AG04450 (cell line): Measurements from ENCODE around the gene SHISA5. TPM values are rescaled to one million over a fixed set of nuclear protein-coding genes. Genes with fewer than 3 reads are reported as not detected.

Source experiments
- CTCF ChIA-PET: fragments of 300-600, 350-600 bp; formaldehyde crosslinking; extraction: SDS; loops from one replicate; lab custom pipeline; 2022; ENCODE audit warnings: antibody characterized with exemption, inconsistent platforms; lab: Charles Lee
- POLR2A ChIA-PET: fragments of 350-600 bp; formaldehyde crosslinking; extraction: SDS; loops from one replicate; lab custom pipeline; 2021; ENCODE audit warnings: antibody characterized with exemption, inconsistent platforms; lab: Yijun Ruan, JAX
- DNase-seq: peaks from one replicate; pipeline ENCODE4 v3.0.0-alpha.2; 2011; ENCODE audit warnings: low read depth, low spot score
- H3K27ac ChIP-seq: one replicate; pipeline ENCODE4 v1.5.1; 2012; ENCODE audit warnings: low read depth, low read length, control low read depth
- H3K27me3 ChIP-seq: one replicate; pipeline ENCODE4 v1.6.0; 2012; ENCODE audit warnings: low read length; ENCODE audit not compliant: control insufficient read depth, insufficient read depth
- H3K4me3 ChIP-seq: 2 replicates; pipeline ENCODE4 v1.5.1; 2011; ENCODE audit warnings: mild to moderate bottlenecking, low read depth, low read length, control low read depth
- H3K9me3 ChIP-seq: 2 replicates; pipeline ENCODE4 v1.5.1; 2012; ENCODE audit warnings: low read length; ENCODE audit not compliant: control insufficient read depth, insufficient read depth
- polyA plus RNA-seq: library from polyadenylated mRNA; depleted of rRNA; stranded (reverse); fragments of >200 nt; gene quantifications from 2 replicates; pipeline ENCODE4 v1.2.3, GENCODE V29; 2011
- TF ChIP-seq, protein P1 (sequence below): IDR thresholded peaks from 2 replicates; pipeline ENCODE4 v1.5.1; 2011; ENCODE audit warnings: low read depth, low read length, control low read depth, inconsistent platforms

The SHISA5 gene
- polyA plus RNA-seq, 1 experiment, result 124 TPM

- Histone ChIP-seq H3K4me3 (peak overlapping the region; percentile 18), H3K27me3 (no peaks in the 10 kb centered on the region), H3K27ac (no peak overlapping the region), H3K9me3 (no peaks in the 10 kb centered on the region)
- TF ChIP-seq, protein P1, sequence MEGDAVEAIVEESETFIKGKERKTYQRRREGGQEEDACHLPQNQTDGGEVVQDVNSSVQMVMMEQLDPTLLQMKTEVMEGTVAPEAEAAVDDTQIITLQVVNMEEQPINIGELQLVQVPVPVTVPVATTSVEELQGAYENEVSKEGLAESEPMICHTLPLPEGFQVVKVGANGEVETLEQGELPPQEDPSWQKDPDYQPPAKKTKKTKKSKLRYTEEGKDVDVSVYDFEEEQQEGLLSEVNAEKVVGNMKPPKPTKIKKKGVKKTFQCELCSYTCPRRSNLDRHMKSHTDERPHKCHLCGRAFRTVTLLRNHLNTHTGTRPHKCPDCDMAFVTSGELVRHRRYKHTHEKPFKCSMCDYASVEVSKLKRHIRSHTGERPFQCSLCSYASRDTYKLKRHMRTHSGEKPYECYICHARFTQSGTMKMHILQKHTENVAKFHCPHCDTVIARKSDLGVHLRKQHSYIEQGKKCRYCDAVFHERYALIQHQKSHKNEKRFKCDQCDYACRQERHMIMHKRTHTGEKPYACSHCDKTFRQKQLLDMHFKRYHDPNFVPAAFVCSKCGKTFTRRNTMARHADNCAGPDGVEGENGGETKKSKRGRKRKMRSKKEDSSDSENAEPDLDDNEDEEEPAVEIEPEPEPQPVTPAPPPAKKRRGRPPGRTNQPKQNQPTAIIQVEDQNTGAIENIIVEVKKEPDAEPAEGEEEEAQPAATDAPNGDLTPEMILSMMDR, result no peak
- no peak for DNase-seq
- ChIA-PET CTCF (interaction anchor here (1.2 to 6.2 kb wide), 2 partner anchors 9 to 232 kb away, joined by 4 to 47 read pairs; no protein-coding TSS in a partner anchor), POLR2A (no interaction called here)
These were observed 76.9 kb downstream of the SHISA5 start for GRCh38 chr3:48426944-48427629.

DNA sequence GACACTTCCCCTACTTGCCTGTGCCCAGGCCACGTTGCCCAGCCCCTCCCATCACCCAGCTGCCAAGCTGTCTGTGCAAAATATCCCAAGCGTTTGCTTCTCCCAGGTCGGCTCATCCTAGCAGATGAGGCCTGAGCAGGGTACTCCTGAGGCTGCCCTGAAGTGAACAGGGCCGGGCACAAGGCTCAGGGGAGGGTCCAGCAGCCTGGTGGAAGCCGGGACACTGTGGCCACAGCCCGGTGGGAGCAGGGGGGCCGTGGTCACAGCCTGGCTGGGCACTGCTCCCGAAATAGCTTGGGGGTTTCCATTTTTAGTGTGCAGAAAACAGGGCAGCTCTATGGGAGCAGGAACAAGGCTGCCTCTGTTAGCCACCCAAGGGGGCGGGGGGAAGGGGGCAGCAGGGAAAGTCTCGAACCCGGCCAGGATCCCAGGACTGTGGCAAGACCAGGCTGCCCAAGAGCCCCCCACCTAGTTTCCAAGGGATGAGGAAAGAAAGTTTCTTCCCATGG, 77.5 kb downstream of the SHISA5 start:
- Histone ChIP-seq H3K9me3 (no peaks in the 10 kb centered on the region), H3K27me3 (no peaks in the 10 kb centered on the region), H3K27ac (no peak overlapping the region), H3K4me3 (no peak overlapping the region)
- CTCF ChIA-PET, result interaction anchor here (0.6 to 6.2 kb wide), 3 partner anchors 8 to 232 kb away, joined by 4 to 47 read pairs (median 5); no protein-coding TSS in a partner anchor
- TF ChIP-seq, protein P1, result no peak
- POLR2A ChIA-PET, result no interaction called here
- no peak for DNase-seq

- H3K27ac ChIP-seq, result no peak overlapping the region
- no peak for DNase-seq
- ChIA-PET POLR2A (interaction anchor here (0.6 kb wide), 1 partner anchor 45 kb away, joined by 3 read pairs; no protein-coding TSS in a partner anchor), CTCF (interaction anchor here (6.2 kb wide), 1 partner anchor 11 kb away, joined by 47 read pairs; no protein-coding TSS in a partner anchor)
- TF ChIP-seq, protein P1, result no peak
- no peaks in the 10 kb centered on the region for H3K9me3 ChIP-seq
- H3K4me3 ChIP-seq, result no peak overlapping the region
- no peaks in the 10 kb centered on the region for H3K27me3 ChIP-seq
These were observed 78.6 kb downstream of the SHISA5 start for GRCh38 chr3:48425281-48425812.

GRCh38 chr3:48423883-48424695, 79.9 kb downstream of the SHISA5 start:
- ChIA-PET POLR2A (no interaction called here), CTCF (interaction anchor here (0.6 to 6.2 kb wide), 3 partner anchors 12 to 180 kb away, joined by 3 to 47 read pairs (median 11); no protein-coding TSS in a partner anchor)
- Histone ChIP-seq H3K27ac (no peak overlapping the region), H3K4me3 (no peak overlapping the region), H3K27me3 (no peaks in the 10 kb centered on the region), H3K9me3 (no peaks in the 10 kb centered on the region)
- DNase-seq, result no peak
- TF ChIP-seq, protein P1, result no peak
